ENCODE results near the gene ANKRD24.

The ANKRD24 gene

GRCh38 chr19:4182084-4182810, at the start of gene ANKRD24, which contains the start of gene SIRT6 (continued):
- peak; percentile 17; the same call in 1 of the 2 replicates for TF ChIP-seq ZNF398 (tag by site-specific recombination; IDR thresholded peaks at IDR 0.05)
- no peak for TF ChIP-seq SETDB1 (IDR thresholded peaks at IDR 0.05; ENCODE audit: insufficient read length, low read length)
- no peak for TF ChIP-seq ZNF121 (tag by site-specific recombination; IDR thresholded peaks at IDR 0.05)
- TF ChIP-seq, protein P1, sequence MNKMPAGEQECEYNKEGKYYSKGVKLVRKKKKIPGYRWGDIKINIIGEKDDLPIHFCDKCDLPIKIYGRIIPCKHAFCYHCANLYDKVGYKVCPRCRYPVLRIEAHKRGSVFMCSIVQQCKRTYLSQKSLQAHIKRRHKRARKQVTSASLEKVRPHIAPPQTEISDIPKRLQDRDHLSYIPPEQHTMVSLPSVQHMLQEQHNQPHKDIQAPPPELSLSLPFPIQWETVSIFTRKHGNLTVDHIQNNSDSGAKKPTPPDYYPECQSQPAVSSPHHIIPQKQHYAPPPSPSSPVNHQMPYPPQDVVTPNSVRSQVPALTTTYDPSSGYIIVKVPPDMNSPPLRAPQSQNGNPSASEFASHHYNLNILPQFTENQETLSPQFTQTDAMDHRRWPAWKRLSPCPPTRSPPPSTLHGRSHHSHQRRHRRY (tag by site-specific recombination; IDR thresholded peaks at IDR 0.05) = no peak
- no peak for TF ChIP-seq ZNF112 (tag by site-specific recombination; IDR thresholded peaks at IDR 0.05)
- peak; percentile 67; the same call in 1 of the 2 replicates for TF ChIP-seq GLIS2 (tag by site-specific recombination; IDR thresholded peaks at IDR 0.05)
- TF ChIP-seq ZSCAN18 (tag by site-specific recombination; IDR thresholded peaks at IDR 0.05) = 0 out of 2 replicates have a peak, but pooled peaks have one; percentile 12
- 0 out of 2 replicates have a peak, but pooled peaks have one; percentile 78 for TF ChIP-seq PRDM2 (tag by site-specific recombination; IDR thresholded peaks at IDR 0.05; ENCODE audit: borderline replicate concordance)
- TF ChIP-seq ZNF146 (tag by site-specific recombination; IDR thresholded peaks at IDR 0.05) = peak; percentile 41; the same call in 1 of the 2 replicates
- TF ChIP-seq ZNF366 (tag by site-specific recombination; conservative IDR thresholded peaks at IDR 0.05) = peak; percentile 51
- TF ChIP-seq, protein P2, sequence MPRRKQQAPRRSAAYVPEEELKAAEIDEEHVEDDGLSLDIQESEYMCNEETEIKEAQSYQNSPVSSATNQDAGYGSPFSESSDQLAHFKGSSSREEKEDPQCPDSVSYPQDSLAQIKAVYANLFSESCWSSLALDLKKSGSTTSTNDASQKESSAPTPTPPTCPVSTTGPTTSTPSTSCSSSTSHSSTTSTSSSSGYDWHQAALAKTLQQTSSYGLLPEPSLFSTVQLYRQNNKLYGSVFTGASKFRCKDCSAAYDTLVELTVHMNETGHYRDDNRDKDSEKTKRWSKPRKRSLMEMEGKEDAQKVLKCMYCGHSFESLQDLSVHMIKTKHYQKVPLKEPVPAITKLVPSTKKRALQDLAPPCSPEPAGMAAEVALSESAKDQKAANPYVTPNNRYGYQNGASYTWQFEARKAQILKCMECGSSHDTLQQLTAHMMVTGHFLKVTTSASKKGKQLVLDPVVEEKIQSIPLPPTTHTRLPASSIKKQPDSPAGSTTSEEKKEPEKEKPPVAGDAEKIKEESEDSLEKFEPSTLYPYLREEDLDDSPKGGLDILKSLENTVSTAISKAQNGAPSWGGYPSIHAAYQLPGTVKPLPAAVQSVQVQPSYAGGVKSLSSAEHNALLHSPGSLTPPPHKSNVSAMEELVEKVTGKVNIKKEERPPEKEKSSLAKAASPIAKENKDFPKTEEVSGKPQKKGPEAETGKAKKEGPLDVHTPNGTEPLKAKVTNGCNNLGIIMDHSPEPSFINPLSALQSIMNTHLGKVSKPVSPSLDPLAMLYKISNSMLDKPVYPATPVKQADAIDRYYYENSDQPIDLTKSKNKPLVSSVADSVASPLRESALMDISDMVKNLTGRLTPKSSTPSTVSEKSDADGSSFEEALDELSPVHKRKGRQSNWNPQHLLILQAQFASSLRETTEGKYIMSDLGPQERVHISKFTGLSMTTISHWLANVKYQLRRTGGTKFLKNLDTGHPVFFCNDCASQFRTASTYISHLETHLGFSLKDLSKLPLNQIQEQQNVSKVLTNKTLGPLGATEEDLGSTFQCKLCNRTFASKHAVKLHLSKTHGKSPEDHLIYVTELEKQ (tag by site-specific recombination; IDR thresholded peaks at IDR 0.05; ENCODE audit: borderline replicate concordance) = peak; percentile 75; the same call in 1 of the 2 replicates
- no peak for TF ChIP-seq ZNF266 (tag by site-specific recombination; IDR thresholded peaks at IDR 0.05; ENCODE audit: low read depth)
- no peak for TF ChIP-seq ZBTB6 (tag by site-specific recombination; IDR thresholded peaks at IDR 0.05)
- peak; percentile 93 for TF ChIP-seq KLF9 (tag by site-specific recombination; IDR thresholded peaks at IDR 0.05; ENCODE audit: low read depth)
- TF ChIP-seq ZBTB11 (tag by site-specific recombination; conservative IDR thresholded peaks at IDR 0.05; ENCODE audit: low read depth) = peak; percentile 97
